Measurements from ENCODE around the gene ACAD8.

Gene ACAD8

GRCh38 chr11:134223121-134223520 is 30.2 kb upstream of the ACAD8 start:
- ChIA-PET CTCF (interaction anchor here (0.7 to 1.3 kb wide), 4 partner anchors 10 to 39 kb away, joined by 3 read pairs; no protein-coding TSS in a partner anchor), POLR2A (no interaction called here)
- TF ChIP-seq CTCF (IDR thresholded peaks at IDR 0.05; ENCODE audit: control extremely low read depth, extremely low read depth, low read depth, missing control alignments): no peak
- DNase-seq (ENCODE audit: extremely low spot score): no peak

GRCh38 chr11:134223836-134224709 is 29.3 kb upstream of the ACAD8 start, which contains the start of the genes NCAPD3 and VPS26B:
NCAPD3 (minus strand) TSS chr11:134223967; CDS start chr11:134223926, 41 bp downstream.
VPS26B (plus strand) TSS chr11:134224671; CDS start chr11:134225123, 452 bp downstream.
- peak; percentile 97 for DNase-seq (ENCODE audit: extremely low spot score)
- no peak for TF ChIP-seq CTCF (IDR thresholded peaks at IDR 0.05; ENCODE audit: control extremely low read depth, extremely low read depth, low read depth, missing control alignments)
- CTCF ChIA-PET: interaction anchor here (1.0 to 2.6 kb wide), 6 partner anchors 9 to 21 kb away, joined by 3 to 12 read pairs (median 3); no protein-coding TSS in a partner anchor

GRCh38 chr11:134224710-134225664 is 28.4 kb upstream of the ACAD8 start:
- CTCF ChIA-PET: interaction anchor here (1.0 to 2.6 kb wide), 5 partner anchors 18 to 27 kb away, joined by 3 to 12 read pairs (median 4); no protein-coding TSS in a partner anchor
- TF ChIP-seq CTCF (IDR thresholded peaks at IDR 0.05; ENCODE audit: control extremely low read depth, extremely low read depth, low read depth, missing control alignments): no peak

More at GRCh38 chr11:134223836-134224709, 29.3 kb upstream of the ACAD8 start, which contains the start of the genes NCAPD3 and VPS26B:
- POLR2A ChIA-PET: interaction anchor here (0.5 kb wide), 1 partner anchor 160 kb away, joined by 3 read pairs; no protein-coding TSS in a partner anchor

GRCh38 chr11:134226806-134227325 is 26.5 kb upstream of the ACAD8 start:
- no peak for TF ChIP-seq CTCF (IDR thresholded peaks at IDR 0.05; ENCODE audit: control extremely low read depth, extremely low read depth, low read depth, missing control alignments)
- POLR2A ChIA-PET: no interaction called here
- no peak for DNase-seq (ENCODE audit: extremely low spot score)
- CTCF ChIA-PET: interaction anchor here (0.9 to 1.8 kb wide), 2 partner anchors 12 to 17 kb away, joined by 5 to 8 read pairs; no protein-coding TSS in a partner anchor

More at GRCh38 chr11:134224710-134225664, 28.4 kb upstream of the ACAD8 start:
- POLR2A ChIA-PET: interaction anchor here (0.5 kb wide), 1 partner anchor 161 kb away, joined by 3 read pairs; no protein-coding TSS in a partner anchor
- peak; percentile 35 for DNase-seq (ENCODE audit: extremely low spot score)

- ChIA-PET POLR2A (no interaction called here), CTCF (interaction anchor here (0.6 to 1.5 kb wide), 7 partner anchors 10 to 1288 kb away, joined by 3 to 9 read pairs (median 4); no protein-coding TSS in a partner anchor)
- no peak for TF ChIP-seq CTCF (IDR thresholded peaks at IDR 0.05; ENCODE audit: control extremely low read depth, extremely low read depth, low read depth, missing control alignments)
- DNase-seq (ENCODE audit: extremely low spot score): peak; percentile 71
Measured at GRCh38 chr11:134228625-134229024, 24.7 kb upstream of the ACAD8 start.
